DMS 273 (cell line): Measurements from ENCODE around the gene DYNLL2.
"Not testable (repeated sequence)": the region's sequence is repeated elsewhere in the genome, so short reads cannot be mapped to it uniquely, and the experiment has no call there.

Experiments used
- DNase-seq: peaks from one replicate; lab custom pipeline; 2025; ENCODE audit not compliant: unreplicated experiment; lab: John Stamatoyannopoulos, UW

DYNLL2 gene

DNA sequence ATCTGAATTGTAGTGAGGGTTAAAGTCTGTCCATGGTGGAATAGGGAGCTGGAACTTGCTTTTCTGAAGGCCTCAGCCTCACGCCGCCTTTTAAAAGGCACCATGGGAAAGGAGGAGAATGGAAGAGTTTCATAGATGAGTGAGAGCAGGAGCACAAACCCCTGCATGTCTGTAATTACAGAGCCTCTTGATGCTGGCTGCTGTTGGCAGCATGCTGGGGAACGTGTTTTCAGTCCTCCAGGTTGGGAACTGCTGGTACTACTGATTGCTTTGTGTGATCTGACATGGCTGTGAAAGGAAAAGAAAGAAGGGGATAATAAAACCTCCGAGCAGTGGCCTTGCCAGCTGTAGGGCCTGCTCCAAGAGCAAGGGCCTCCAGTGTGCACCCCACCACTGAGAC is 16.8 kb upstream of the DYNLL2 start:
- no peak for DNase-seq

DNA sequence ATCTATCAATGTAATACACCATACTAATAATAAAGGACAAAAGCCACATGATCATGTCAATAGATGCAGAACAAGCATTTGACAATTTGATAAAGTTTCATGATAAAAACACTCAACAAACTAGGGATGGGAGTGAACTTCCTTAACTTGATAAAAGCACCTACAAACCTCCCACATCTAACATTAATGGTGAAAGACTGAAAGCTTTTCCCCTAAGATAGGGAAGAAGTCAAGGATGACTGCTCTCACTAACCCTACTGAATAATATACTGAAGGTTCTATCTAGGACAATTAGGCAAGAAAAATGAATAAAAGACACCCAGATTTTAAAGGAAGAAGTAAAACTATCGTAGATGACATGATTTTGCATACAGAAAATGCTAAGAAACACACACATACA is 10.4 kb upstream of the DYNLL2 start:
- no peak for DNase-seq

DNA sequence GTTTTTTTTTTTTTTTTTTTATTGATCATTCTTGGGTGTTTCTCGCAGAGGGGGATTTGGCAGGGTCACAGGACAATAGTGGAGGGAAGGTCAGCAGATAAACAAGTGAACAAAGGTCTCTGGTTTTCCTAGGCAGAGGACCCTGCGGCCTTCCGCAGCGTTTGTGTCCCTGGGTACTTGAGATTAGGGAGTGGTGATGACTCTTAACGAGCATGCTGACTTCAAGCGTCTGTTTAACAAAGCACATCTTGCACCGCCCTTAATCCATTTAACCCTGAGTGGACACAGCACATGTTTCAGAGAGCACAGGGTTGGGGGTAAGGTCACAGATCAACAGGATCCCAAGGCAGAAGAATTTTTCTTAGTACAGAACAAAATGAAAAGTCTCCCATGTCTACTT is 10.0 kb upstream of the DYNLL2 start:
- not testable (repeated sequence) for DNase-seq

- DNase-seq: not testable (repeated sequence)
Observed at GRCh38 chr17:58074406-58074805, 8.8 kb upstream of the DYNLL2 start.

DNA sequence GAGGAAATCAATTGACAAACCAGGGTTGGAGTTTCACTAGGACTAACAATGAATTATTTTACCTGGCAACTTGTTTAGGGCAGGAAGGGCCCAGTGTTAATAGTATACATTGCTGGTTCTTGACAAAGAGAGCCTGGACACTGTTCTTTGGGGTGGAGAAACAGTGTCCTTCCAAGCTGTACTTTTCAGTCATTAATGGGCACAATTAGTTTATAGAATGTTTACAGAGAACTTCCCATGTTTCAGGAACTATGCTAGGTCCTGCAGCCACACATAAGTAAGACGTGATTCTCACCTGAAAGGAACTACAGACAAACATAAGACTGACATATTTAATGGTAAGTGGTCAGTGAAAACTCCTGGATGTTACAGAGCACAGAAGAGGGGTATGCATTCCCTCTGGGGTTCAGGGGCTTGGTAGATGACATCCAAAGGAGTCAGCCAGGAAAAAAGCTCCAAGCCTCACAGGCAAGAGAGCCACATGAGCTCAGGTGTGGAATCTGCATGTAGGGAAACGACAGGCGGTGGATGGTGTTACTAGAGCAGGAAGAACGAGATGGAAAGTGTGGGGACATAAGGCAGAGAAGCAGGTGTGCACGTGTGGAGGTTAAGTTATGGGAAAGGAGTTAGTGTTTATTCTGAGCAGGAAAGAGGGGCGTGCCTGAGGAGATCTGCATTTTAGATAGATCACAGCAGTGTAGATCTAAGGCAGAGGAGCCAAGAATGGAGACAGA is 3.8 kb upstream of the DYNLL2 start:
- no peak for DNase-seq

GRCh38 chr17:58081646-58082340 is 1.4 kb upstream of the DYNLL2 start:
- DNase-seq: no peak

- DNase-seq: no peak
Observed at GRCh38 chr17:58082341-58082869, 814 bp upstream of the DYNLL2 start.

GRCh38 chr17:58083491-58084316 is 485 bp downstream of the DYNLL2 start:
- DNase-seq: peak; percentile 68

DNA sequence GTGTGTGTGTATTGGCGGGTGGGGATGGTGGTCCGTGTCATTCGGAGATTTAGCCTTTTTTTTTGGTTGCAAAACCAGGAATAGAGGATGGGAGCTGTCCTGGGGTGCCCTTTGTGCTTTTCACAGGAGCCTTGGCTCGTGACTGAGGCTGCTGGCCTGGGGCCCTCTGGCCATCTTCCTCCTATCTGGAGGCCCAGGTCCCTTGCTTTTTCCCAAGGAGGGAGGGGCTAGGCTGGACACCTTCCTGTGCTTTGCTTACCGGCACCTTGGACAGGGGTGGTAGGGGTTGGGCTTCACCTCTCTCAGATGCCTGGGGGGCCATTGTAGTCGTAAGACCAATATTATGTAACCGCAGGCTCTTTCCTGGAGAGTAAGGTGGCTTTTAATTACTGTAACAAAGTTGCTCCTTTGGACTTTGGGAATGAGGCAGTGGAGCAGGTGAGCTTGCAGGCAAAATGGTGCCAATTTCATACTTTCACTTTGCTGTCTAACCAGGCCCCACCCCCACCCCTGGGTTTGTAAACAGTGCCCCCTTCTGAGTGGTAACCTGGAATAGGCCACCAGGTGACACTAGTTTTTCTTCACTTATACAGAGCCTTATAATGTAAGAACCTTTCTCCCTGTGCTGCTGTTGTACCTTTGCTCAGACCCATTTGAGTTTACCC is 1.2 kb downstream of the DYNLL2 start:
- peak; percentile 64 for DNase-seq

- DNase-seq: no peak
Observed at GRCh38 chr17:58085039-58085715, 2.0 kb downstream of the DYNLL2 start.

DNA sequence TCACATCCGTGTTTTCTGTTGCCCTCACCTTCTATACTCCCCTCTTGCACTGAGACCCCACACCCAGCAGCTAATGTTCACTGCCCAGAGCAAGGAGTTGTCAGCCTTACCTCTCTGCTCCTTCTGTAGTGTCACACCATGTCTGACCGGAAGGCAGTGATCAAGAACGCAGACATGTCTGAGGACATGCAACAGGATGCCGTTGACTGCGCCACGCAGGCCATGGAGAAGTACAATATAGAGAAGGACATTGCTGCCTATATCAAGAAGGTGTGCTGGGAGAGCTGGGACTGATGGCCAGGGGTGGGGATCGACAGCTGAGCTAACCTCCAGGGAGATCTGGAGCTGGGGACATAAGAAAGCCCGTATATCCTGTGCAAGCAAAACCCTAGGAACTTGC is 3.7 kb downstream of the DYNLL2 start:
- DNase-seq: no peak

GRCh38 chr17:58088624-58089023 is 5.4 kb downstream of the DYNLL2 start:
- no peak for DNase-seq

- no peak for DNase-seq
Observed at GRCh38 chr17:58089111-58089510, 5.9 kb downstream of the DYNLL2 start.

DNA sequence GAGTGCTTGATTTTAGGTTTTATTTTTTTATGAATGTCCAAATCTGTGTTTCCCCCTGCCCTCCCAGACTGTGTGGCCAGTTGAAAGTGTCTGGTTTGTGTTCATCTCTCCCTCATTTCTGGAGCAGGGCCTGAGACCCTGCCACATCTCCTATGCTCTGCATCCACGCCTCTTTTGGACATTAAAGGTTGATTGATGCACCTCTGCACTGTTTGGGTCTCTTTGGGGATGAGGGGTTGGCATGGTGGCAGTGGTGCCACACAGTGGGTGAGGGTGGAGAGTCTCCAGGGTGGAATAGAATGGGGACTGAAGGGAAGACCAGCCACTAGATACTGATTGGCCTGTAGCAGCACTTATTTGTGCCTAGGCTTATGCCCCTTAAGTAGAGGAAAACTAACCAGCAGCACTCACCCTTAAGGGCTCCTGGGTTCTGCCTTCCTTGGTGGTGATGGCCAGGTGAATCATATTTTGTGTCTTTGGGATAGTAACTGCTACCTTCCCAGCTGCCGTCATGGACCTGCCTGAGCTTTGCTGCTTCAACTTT is 7.9 kb downstream of the DYNLL2 start:
- DNase-seq: no peak

GRCh38 chr17:58092101-58092796 is 9.0 kb downstream of the DYNLL2 start:
- no peak for DNase-seq

- DNase-seq: no peak
Observed at GRCh38 chr17:58092797-58093385, 9.7 kb downstream of the DYNLL2 start.

GRCh38 chr17:58094118-58094517 is 10.9 kb downstream of the DYNLL2 start:
- no peak for DNase-seq

- no peak for DNase-seq
Observed at GRCh38 chr17:58096892-58097291, 13.7 kb downstream of the DYNLL2 start.

- DNase-seq: no peak
Observed at GRCh38 chr17:58097384-58098088, 14.3 kb downstream of the DYNLL2 start.
